HG03571 (cell line): ENCODE data around the gene ETS1.

ENCODE experiments used
- ATAC-seq: cut with Tn5 transposase; IDR thresholded peaks from one replicate; pipeline ENCODE4 v1.9.1; 2021; ENCODE audit not compliant: unreplicated experiment

The ETS1 gene

GRCh38 chr11:128505449-128506065 is 81.8 kb downstream of the ETS1 start:
- ATAC-seq, result no peak

- no peak for ATAC-seq
Observed at GRCh38 chr11:128504486-128504885, 82.9 kb downstream of the ETS1 start.

DNA sequence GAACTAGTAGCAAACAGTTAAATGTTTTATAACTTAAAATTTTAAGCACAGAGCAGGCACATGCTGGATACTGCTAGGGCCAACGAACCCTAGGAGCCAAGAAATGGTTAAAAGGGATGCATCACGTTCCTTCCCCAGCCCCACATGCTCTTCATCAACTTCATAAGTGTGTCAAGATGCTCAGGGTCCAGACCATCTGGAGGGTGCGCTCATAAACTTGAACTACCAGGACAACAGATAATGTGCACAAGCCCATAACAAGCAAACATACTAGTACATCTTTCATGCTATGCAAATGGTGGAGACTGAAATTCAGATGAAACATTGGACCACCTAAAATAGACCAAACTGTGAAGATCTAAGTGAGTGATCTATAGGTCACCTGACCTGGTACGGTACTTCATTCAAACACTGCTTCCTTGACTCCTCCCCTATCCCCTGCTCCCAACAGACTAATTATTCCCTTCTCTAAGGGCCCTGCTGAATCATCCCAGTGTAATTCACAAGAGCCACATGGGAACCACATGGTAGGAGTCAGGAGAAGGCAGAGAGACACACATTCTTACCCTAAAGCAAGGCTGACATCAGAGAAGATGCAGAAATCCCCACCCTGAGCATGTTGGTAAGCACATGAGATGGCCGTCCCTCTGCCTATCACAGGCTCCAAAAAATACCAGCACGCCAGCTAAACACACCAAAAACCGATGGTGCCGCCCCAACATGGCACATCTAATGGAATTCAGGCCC is 83.9 kb downstream of the ETS1 start:
- no peak for ATAC-seq

DNA sequence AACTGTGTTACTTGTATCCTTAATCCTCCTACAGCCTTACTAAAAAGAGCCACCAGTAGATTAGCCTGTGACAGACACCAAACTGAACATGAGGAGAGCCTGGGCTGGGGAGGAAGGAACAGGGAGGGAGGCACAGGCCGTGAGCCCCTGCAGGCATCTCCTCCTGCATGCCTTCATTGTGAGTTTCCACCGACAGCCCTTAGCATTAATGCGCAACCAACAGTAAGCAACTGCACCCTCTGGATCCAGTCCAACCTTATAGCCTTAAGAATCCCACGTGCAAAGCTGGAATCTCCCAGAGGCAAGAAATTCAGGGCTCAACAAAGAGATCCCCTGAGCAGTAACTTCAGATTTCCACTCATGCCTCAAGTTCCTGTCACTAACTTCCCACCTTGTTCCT is 84.6 kb downstream of the ETS1 start:
- ATAC-seq, result no peak

GRCh38 chr11:128501632-128502549 is 85.5 kb downstream of the ETS1 start:
- no peak for ATAC-seq

DNA sequence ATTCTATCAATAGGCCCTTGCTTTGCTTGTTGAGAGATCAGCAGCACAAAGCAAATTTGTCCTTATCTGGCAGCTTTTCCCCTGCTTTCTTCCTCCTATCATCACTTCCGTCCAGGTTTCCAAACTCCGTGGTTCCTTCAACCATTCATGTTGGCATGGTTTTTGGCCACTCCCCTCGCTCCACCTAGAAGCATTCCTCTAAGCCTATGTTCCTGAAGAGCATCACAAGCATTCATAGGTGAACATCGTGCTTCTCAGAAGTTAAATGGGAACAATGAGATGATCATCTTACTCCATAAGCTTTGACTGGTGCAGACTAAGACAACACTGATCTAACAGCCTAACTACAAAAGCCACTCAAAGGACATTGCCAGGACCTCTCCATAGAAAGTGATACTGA is 86.3 kb downstream of the ETS1 start:
- no peak for ATAC-seq

DNA sequence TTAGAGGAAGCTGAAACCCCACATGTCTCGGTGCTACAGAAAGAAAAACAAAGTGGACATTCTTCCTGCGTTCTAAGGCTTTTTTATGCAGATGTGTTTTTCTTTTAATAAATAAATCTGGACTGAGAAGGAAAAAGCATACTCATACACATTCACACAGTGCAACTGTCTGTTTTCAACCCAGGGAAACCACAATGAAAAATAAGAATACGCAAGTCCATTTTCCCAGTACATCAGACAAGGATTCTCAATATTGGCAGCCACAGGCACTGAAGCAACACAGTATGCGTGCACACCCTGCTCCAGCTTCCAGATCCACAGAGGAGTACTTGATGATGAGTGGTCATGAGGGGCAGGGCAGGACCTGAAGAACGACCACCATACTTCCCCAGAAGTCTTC is 86.9 kb downstream of the ETS1 start:
- ATAC-seq, result no peak

GRCh38 chr11:128499613-128500253 is 87.6 kb downstream of the ETS1 start:
- no peak for ATAC-seq

DNA sequence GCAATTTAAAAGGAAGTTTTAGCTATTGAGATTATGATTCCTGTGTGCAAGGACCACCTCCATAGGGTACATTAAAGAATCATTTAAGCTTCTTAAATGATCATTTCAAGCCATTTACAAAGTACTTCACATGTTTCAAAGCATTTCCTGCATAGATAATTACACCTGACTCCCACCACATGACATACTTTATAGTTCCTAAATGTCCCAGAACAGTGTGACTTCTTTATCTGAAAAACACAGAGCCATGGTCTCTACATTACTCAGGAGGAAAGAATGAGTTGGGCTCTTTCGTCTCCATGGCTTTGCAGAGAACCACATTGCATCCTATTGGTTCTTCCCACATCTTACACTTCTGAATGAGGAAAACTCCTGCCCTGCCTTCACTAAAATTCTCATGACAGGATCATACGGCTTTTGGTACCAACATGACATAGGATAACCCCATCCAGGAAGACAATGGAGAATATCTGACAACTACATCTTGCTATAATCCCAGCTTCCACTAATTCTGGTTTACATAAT is 88.6 kb downstream of the ETS1 start:
- ATAC-seq, result no peak

DNA sequence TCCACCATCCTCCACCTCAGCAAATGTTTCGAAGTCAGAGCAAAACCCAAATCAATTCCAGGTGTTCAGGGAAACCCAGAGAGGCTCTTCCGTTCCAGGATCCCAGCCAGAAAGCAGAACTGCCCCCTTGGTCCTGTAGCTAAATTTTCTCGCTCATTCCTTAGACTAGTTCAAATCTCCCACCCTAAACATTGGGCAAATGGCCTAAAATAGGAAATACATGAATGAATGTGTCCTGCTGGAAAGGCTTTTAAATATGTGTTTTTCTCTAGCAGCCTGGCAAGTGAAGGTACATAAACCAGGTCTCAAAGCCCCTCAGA is 89.6 kb downstream of the ETS1 start:
- ATAC-seq, result no peak

- peak; percentile 79 for ATAC-seq
Observed at GRCh38 chr11:128497061-128497775, 90.1 kb downstream of the ETS1 start.

- no peak for ATAC-seq
Observed at GRCh38 chr11:128496692-128497060, 90.7 kb downstream of the ETS1 start.

GRCh38 chr11:128496249-128496648 is 91.1 kb downstream of the ETS1 start:
- no peak for ATAC-seq

GRCh38 chr11:128494418-128495332 is 92.7 kb downstream of the ETS1 start:
- ATAC-seq, result no peak

DNA sequence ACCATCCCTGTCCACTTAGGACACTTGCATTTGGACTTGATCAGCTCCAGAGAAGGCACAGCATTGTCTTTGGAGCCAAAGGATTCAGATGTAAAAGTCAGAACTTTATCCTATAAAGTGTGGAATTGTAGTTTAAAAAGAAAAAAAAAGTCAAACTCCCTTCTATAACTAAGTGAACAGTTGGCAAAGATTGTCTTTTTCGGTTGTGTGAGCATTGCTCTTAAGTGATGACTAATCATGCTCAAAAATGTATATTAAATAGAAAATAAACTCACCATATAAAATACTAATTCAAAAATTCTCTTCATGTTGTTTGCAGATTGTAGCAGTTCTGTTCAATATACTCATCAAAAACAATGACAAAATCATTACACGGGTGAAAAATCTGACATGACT is 93.8 kb downstream of the ETS1 start:
- ATAC-seq, result no peak

DNA sequence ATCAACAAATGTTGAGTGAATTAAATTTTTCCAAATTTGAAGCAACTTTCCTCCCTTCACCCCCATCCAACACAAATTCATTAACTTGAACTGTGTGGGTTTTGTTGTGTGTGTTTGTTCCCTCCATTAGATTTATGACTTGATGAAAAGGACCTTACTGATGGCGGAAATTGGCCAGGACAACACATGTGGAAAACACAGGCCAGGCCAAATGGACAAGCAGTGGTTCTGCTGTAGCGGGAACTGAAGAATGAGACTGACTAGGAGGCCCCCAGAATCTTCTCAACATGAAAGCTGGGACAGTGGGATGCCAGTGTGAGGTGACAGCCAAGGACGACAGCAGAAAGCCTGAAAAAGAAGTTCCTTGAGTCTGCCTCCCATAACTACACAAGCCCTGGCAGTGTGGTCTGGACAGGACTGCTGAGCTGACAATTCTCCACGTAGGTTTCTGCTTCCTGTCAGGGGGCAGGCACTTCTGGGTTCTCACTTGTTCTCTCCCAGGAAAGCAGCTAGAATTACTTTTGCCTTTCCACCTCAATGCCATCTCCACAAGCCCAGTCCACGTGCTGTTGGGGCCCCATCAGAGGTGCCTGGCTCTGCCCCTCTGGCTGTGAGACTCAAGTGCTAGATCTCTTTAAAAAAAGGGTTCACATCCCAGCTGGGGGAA is 94.3 kb downstream of the ETS1 start:
- ATAC-seq, result no peak

GRCh38 chr11:128492461-128492860 is 94.9 kb downstream of the ETS1 start:
- no peak for ATAC-seq

DNA sequence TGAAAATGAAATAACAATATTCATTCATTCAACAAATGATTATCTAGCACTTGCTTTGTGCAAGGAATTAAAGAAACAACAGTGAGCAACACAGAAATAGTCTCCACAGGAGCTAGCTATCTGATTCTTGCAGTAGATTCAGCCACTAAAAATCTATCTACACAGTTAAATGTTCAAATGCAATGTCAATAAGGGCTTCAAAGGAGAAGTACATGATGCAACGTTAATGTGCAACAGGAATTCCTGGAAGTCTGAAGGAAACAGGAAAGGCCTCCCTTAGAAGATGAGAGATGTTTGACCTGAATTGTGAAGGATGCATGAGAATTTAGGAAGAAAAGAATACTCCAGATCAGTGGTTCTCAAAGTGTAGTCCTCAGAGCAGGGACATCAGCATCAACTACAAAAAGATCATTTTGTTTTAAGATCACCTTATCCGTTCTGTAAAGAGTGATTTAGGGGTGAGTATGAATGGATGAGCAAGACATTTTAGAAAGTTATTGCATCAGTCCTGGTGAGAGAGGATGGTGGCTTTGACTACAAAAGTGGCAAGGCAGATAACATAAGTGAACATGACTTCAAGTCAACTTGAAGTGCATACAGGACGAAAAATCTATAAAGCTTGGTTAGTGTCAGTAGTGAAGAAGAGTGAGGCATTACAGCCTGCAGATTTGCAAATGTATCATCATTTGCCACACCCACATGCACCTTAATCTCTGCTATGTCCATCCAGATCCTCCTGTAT is 96.0 kb downstream of the ETS1 start:
- no peak for ATAC-seq
